SK-N-SH treated with all-trans-retinoic acid at 6 μM for 48 hours (cell line): ENCODE measurements around the gene SBK1.

Experiments
- ATAC-seq: fragments of 200-7000 bp; cut with Tn5 transposase; 3 replicates; pipeline ENCODE4 v1.9.1; 2020; ENCODE audit warnings: mild to moderate bottlenecking, moderate library complexity
- BACH2 ChIP-seq: fragments of 250-450 bp; sonication (Bioruptor Pico); IDR thresholded peaks from 2 replicates; pipeline ENCODE4 v1.9.0; 2021; ENCODE audit warnings: mild to moderate bottlenecking, borderline replicate concordance
- ESRRG ChIP-seq: fragments of 250-450 bp; sonication (Bioruptor Pico); IDR thresholded peaks from 2 replicates; pipeline ENCODE4 v1.6.1; 2021; ENCODE audit warnings: mild to moderate bottlenecking
- GLIS3 ChIP-seq: fragments of 250-450 bp; sonication (Bioruptor Pico); IDR thresholded peaks from 2 replicates; pipeline ENCODE4 v1.5.0; 2020; ENCODE audit warnings: mild to moderate bottlenecking, moderate library complexity
- ISL1 ChIP-seq: fragments of 250-450 bp; sonication (Bioruptor Pico); IDR thresholded peaks from 2 replicates; pipeline ENCODE4 v2.1.2; 2022; ENCODE audit warnings: mild to moderate bottlenecking, moderate library complexity
- PPARA ChIP-seq: fragments of 250-450 bp; sonication (Bioruptor Pico); IDR thresholded peaks from 2 replicates; pipeline ENCODE4 v1.5.0; 2020; ENCODE audit warnings: mild to moderate bottlenecking, borderline replicate concordance
- RARB ChIP-seq: fragments of 250-450 bp; sonication (Bioruptor Pico); IDR thresholded peaks from 2 replicates; pipeline ENCODE4 v1.8.0; 2021; ENCODE audit warnings: mild to moderate bottlenecking, moderate library complexity
- SNAI2 ChIP-seq: fragments of 250-450 bp; sonication (Bioruptor Pico); IDR thresholded peaks from 2 replicates; pipeline ENCODE4 v1.5.0; 2020; ENCODE audit warnings: mild to moderate bottlenecking, moderate library complexity
- TCF4 ChIP-seq: fragments of 250-450 bp; sonication (Bioruptor Pico); IDR thresholded peaks from 2 replicates; pipeline ENCODE4 v1.8.0; 2021; ENCODE audit warnings: mild to moderate bottlenecking, moderate library complexity, borderline replicate concordance
- TOX ChIP-seq: fragments of 250-450 bp; sonication (Bioruptor Pico); IDR thresholded peaks from 2 replicates; pipeline ENCODE4 v1.8.0; 2021; ENCODE audit warnings: mild to moderate bottlenecking, moderate library complexity, borderline replicate concordance
- ZFP3 ChIP-seq: fragments of 250-450 bp; sonication (Bioruptor Pico); IDR thresholded peaks from 2 replicates; pipeline ENCODE4 v1.5.0; 2020; ENCODE audit warnings: mild to moderate bottlenecking, moderate library complexity
- ZFP30 ChIP-seq: fragments of 450-650 bp; formaldehyde crosslinking; IDR thresholded peaks from 2 replicates; pipeline ENCODE4 v1.5.0; 2022; ENCODE audit warnings: mild to moderate bottlenecking, moderate library complexity
- ZNF565 ChIP-seq: fragments of 450-650 bp; formaldehyde crosslinking; conservative IDR thresholded peaks from 2 replicates; pipeline ENCODE4 v1.5.0; 2020; ENCODE audit warnings: low read depth, mild to moderate bottlenecking, moderate library complexity
- ZNF70 ChIP-seq: fragments of 450-650 bp; formaldehyde crosslinking; IDR thresholded peaks from 2 replicates; pipeline ENCODE4 v1.5.0; 2020; ENCODE audit warnings: mild to moderate bottlenecking, moderate library complexity
- ZNF8 ChIP-seq: fragments of 450-650 bp; formaldehyde crosslinking; IDR thresholded peaks from 2 replicates; pipeline ENCODE4 v1.5.0; 2020; ENCODE audit warnings: mild to moderate bottlenecking, moderate library complexity
- TF ChIP-seq, protein P1 (sequence below): fragments of 250-450 bp; sonication (Bioruptor Pico); IDR thresholded peaks from 2 replicates; pipeline ENCODE4 v1.5.0; 2020; ENCODE audit warnings: mild to moderate bottlenecking, moderate library complexity
- TF ChIP-seq, protein P2 (sequence below): fragments of 250-450 bp; sonication (Bioruptor Pico); IDR thresholded peaks from 2 replicates; pipeline ENCODE4 v1.8.0; 2020; ENCODE audit warnings: mild to moderate bottlenecking, moderate library complexity, borderline replicate concordance
- TF ChIP-seq, protein P3 (sequence below): fragments of 250-450 bp; sonication (Bioruptor Pico); IDR thresholded peaks from 2 replicates; pipeline ENCODE4 v1.5.1; 2020; ENCODE audit warnings: low read depth, mild to moderate bottlenecking, moderate library complexity
- TF ChIP-seq, protein P4 (sequence below): fragments of 250-450 bp; sonication (Bioruptor Pico); IDR thresholded peaks from 2 replicates; pipeline ENCODE4 v1.5.1; 2021; ENCODE audit warnings: mild to moderate bottlenecking, moderate library complexity

SBK1 gene

DNA sequence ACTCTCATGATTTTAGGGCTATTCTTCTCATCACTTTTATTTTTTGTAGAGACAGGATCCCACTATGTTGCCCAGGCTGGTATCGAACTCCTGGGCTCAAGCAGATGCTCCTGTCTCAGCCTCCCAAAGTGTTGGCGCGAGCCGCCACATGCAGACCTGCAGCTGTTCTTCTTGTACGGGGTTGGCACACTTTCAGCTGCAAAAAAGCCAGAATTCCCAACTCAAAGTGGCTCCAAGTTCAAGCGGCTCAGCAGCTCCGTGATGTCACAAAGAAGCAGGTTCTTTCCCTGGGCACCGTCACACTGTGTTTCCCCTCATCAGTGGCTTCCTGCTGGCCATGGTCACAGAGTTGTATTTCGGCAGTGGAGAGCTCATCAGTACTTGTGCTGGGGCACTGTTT is 6.7 kb upstream of the SBK1 start:
- ATAC-seq = no peak
- TF ChIP-seq TOX (no peak), ZNF565 (no peak), ZFP30 (CRISPR knock-in tag) (no peak), RARB (CRISPR knock-in tag) (no peak), SNAI2 (no peak), ESRRG (CRISPR knock-in tag) (no peak), ZNF8 (CRISPR knock-in tag) (no peak), GLIS3 (CRISPR knock-in tag) (no peak), ISL1 (CRISPR knock-in tag) (no peak), TCF4 (CRISPR knock-in tag) (no peak)
- TF ChIP-seq, protein P1, sequence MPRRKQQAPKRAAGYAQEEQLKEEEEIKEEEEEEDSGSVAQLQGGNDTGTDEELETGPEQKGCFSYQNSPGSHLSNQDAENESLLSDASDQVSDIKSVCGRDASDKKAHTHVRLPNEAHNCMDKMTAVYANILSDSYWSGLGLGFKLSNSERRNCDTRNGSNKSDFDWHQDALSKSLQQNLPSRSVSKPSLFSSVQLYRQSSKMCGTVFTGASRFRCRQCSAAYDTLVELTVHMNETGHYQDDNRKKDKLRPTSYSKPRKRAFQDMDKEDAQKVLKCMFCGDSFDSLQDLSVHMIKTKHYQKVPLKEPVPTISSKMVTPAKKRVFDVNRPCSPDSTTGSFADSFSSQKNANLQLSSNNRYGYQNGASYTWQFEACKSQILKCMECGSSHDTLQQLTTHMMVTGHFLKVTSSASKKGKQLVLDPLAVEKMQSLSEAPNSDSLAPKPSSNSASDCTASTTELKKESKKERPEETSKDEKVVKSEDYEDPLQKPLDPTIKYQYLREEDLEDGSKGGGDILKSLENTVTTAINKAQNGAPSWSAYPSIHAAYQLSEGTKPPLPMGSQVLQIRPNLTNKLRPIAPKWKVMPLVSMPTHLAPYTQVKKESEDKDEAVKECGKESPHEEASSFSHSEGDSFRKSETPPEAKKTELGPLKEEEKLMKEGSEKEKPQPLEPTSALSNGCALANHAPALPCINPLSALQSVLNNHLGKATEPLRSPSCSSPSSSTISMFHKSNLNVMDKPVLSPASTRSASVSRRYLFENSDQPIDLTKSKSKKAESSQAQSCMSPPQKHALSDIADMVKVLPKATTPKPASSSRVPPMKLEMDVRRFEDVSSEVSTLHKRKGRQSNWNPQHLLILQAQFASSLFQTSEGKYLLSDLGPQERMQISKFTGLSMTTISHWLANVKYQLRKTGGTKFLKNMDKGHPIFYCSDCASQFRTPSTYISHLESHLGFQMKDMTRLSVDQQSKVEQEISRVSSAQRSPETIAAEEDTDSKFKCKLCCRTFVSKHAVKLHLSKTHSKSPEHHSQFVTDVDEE (CRISPR knock-in tag) = no peak
- TF ChIP-seq, protein P2, sequence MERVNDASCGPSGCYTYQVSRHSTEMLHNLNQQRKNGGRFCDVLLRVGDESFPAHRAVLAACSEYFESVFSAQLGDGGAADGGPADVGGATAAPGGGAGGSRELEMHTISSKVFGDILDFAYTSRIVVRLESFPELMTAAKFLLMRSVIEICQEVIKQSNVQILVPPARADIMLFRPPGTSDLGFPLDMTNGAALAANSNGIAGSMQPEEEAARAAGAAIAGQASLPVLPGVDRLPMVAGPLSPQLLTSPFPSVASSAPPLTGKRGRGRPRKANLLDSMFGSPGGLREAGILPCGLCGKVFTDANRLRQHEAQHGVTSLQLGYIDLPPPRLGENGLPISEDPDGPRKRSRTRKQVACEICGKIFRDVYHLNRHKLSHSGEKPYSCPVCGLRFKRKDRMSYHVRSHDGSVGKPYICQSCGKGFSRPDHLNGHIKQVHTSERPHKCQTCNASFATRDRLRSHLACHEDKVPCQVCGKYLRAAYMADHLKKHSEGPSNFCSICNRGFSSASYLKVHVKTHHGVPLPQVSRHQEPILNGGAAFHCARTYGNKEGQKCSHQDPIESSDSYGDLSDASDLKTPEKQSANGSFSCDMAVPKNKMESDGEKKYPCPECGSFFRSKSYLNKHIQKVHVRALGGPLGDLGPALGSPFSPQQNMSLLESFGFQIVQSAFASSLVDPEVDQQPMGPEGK (CRISPR knock-in tag) = no peak
- TF ChIP-seq, protein P3, sequence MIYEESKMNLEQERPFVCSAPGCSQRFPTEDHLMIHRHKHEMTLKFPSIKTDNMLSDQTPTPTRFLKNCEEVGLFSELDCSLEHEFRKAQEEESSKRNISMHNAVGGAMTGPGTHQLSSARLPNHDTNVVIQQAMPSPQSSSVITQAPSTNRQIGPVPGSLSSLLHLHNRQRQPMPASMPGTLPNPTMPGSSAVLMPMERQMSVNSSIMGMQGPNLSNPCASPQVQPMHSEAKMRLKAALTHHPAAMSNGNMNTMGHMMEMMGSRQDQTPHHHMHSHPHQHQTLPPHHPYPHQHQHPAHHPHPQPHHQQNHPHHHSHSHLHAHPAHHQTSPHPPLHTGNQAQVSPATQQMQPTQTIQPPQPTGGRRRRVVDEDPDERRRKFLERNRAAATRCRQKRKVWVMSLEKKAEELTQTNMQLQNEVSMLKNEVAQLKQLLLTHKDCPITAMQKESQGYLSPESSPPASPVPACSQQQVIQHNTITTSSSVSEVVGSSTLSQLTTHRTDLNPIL = no peak

DNA sequence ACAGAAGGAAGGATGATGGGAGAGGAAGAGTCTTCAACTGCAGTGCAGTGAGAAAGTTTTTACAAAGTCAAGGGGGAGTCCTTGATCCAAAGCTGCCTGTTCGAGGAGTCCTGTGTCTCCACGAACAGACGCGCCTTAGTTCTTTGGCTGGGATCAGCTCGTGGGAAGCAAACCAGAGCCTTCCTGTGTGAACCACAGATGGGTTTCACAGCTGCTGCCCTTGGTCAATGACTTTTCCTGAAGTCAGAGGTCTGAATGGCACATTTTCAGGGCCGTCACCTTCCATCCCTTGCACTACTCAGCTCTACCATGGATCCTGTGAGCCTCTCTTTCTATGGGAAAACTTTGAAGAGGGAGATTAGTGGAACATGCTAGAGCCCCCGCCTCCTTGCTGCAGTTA is 4.2 kb upstream of the SBK1 start:
- no peak for TF ChIP-seq ZNF70 (CRISPR knock-in tag)
- TF ChIP-seq, protein P2 (CRISPR knock-in tag) = no peak
- TF ChIP-seq, protein P3 = no peak
- no peak for TF ChIP-seq TCF4 (CRISPR knock-in tag)
- no peak for TF ChIP-seq SNAI2
- TF ChIP-seq, protein P4, sequence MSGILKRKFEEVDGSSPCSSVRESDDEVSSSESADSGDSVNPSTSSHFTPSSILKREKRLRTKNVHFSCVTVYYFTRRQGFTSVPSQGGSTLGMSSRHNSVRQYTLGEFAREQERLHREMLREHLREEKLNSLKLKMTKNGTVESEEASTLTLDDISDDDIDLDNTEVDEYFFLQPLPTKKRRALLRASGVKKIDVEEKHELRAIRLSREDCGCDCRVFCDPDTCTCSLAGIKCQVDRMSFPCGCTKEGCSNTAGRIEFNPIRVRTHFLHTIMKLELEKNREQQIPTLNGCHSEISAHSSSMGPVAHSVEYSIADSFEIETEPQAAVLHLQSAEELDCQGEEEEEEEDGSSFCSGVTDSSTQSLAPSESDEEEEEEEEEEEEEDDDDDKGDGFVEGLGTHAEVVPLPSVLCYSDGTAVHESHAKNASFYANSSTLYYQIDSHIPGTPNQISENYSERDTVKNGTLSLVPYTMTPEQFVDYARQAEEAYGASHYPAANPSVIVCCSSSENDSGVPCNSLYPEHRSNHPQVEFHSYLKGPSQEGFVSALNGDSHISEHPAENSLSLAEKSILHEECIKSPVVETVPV (CRISPR knock-in tag) = no peak
- TF ChIP-seq ESRRG (CRISPR knock-in tag) = no peak
- TF ChIP-seq PPARA = no peak
- TF ChIP-seq BACH2 = no peak
- no peak for TF ChIP-seq ISL1 (CRISPR knock-in tag)
- TF ChIP-seq ZNF8 (CRISPR knock-in tag) = no peak
- TF ChIP-seq, protein P1 (CRISPR knock-in tag) = no peak
- no peak for TF ChIP-seq ZFP3 (CRISPR knock-in tag)
- TF ChIP-seq, all 23 proteins: peak for 0
- ATAC-seq = no peak
